SU-DHL-6 (cell line): ENCODE data around the gene ISCA1.

Source experiments
- H2AFZ ChIP-seq: fragments of 200-600 bp; sonication (generic); 2 replicates; pipeline ENCODE4 v1.6.1; 2014; ENCODE audit warnings: low read depth, mild to moderate bottlenecking, moderate library complexity, mixed read lengths, antibody characterized with exemption, low read length; ENCODE audit not compliant: severe bottlenecking
- H3F3A ChIP-seq: fragments of 200-600 bp; shearing (Covaris generic); 2 replicates; pipeline ENCODE4 v1.6.0; 2016; ENCODE audit warnings: antibody characterized with exemption, mild to moderate bottlenecking; ENCODE audit not compliant: insufficient read depth
- H3K27ac ChIP-seq: fragments of 200-600 bp; sonication (generic); 2 replicates; pipeline ENCODE4 v1.5.1; 2016; ENCODE audit warnings: low read depth, mild to moderate bottlenecking, low read length, moderate library complexity, mixed read lengths
- H3K27me3 ChIP-seq: fragments of 200-600 bp; sonication (generic), shearing (Covaris generic); 2 replicates; pipeline ENCODE4 v1.6.0; 2014; ENCODE audit warnings: mild to moderate bottlenecking, low read length
- H3K36me3 ChIP-seq: fragments of 200-600 bp; sonication (generic); 2 replicates; pipeline ENCODE4 v1.6.1; 2014; ENCODE audit warnings: mild to moderate bottlenecking, low read length, mixed read lengths
- H3K4me2 ChIP-seq: fragments of 300-600, 200-600 bp; shearing (Covaris generic), sonication (generic); 2 replicates; pipeline ENCODE4 v1.6.0; 2014; ENCODE audit warnings: low read length, low read depth, mild to moderate bottlenecking; ENCODE audit not compliant: poor library complexity, severe bottlenecking
- H3K4me3 ChIP-seq: fragments of 200-600 bp; sonication (generic); 2 replicates; pipeline ENCODE4 v1.5.1; 2014; ENCODE audit warnings: antibody characterized with exemption, low read length, mild to moderate bottlenecking, mixed read lengths; ENCODE audit not compliant: insufficient read depth, poor library complexity, severe bottlenecking
- H3K79me2 ChIP-seq: fragments of 200-600 bp; sonication (generic); 2 replicates; pipeline ENCODE4 v1.6.1; 2014; ENCODE audit warnings: mild to moderate bottlenecking, low read length, moderate library complexity; ENCODE audit not compliant: insufficient read depth
- H3K9ac ChIP-seq: fragments of 200-600 bp; sonication (generic); 2 replicates; pipeline ENCODE4 v1.7.0; 2014; ENCODE audit warnings: mild to moderate bottlenecking, low read length
- H3K9me2 ChIP-seq: fragments of 200-600 bp; sonication (generic); replicated peaks from 2 replicates; pipeline ENCODE4 v1.6.1; 2014; ENCODE audit warnings: low read length; ENCODE audit not compliant: insufficient read depth
- H3K9me3 ChIP-seq: fragments of 200-600 bp; sonication (generic); 2 replicates; pipeline ENCODE4 v1.6.1; 2014; ENCODE audit warnings: low read length, mixed read lengths; ENCODE audit not compliant: insufficient read depth
- H4K20me1 ChIP-seq: fragments of 200-600 bp; sonication (generic); 2 replicates; pipeline ENCODE4 v1.6.1; 2014; ENCODE audit warnings: low read depth, mild to moderate bottlenecking, antibody characterized with exemption, low read length, moderate library complexity, mixed read lengths
- EZH2phosphoT487 ChIP-seq: fragments of 200-600 bp; sonication (generic), shearing (Covaris generic); conservative IDR thresholded peaks from 2 replicates; pipeline ENCODE4 v1.6.1; 2018; ENCODE audit warnings: mild to moderate bottlenecking, antibody characterized with exemption, low read length, moderate library complexity, mixed read lengths
- TF ChIP-seq, protein P1 (sequence below): fragments of 200-600 bp; sonication (generic); IDR thresholded peaks from one replicate; pipeline ENCODE4 v1.5.1; 2017; ENCODE audit warnings: antibody characterized with exemption, mild to moderate bottlenecking, low read length, moderate library complexity; ENCODE audit not compliant: insufficient read depth, poor library complexity, severe bottlenecking

Gene ISCA1

DNA sequence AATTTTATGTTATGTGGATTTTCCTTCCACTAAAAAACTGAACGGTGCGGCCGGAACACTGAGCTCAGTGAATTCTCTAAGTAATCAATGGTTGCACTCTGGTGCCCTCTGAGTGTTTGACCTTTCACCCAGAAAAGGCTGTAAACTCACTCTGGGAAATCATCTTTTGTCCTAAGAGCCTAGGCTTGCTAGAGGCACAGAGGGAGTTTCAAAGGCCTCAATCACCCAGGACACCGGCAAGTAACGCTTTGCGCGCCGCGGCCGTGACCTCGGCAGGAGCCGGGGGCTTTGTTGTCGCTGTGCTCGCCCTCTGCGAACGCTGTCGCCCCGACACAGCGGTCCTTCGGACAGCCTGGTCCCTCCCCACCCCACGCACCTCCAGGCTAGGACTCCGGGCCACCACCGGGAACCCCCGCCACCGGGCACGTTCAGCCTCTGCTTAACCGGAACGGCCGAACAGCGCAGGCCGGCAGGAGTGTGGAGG lies 703 bp downstream of the ISCA1 start:
- Histone ChIP-seq H3K27ac (peak overlapping the region; percentile 74), H3F3A (peaks cover 4% of the 10 kb centered on the region; the same call in 1 of the 2 replicates), H4K20me1 (no peaks in the 10 kb centered on the region), H3K9me2 (no peaks in the 10 kb centered on the region), H3K9ac (peak overlapping the region; percentile 67), H3K9me3 (no peaks in the 10 kb centered on the region), H3K4me2 (peak overlapping the region; percentile 92), H3K79me2 (peaks cover 44% of the 10 kb centered on the region), H3K4me3 (peak overlapping the region; percentile 85), H2AFZ (peak overlapping the region; percentile 80), H3K36me3 (no peaks in the 10 kb centered on the region), H3K27me3 (no peaks in the 10 kb centered on the region)
- no peak for TF ChIP-seq EZH2phosphoT487
- TF ChIP-seq, protein P1, sequence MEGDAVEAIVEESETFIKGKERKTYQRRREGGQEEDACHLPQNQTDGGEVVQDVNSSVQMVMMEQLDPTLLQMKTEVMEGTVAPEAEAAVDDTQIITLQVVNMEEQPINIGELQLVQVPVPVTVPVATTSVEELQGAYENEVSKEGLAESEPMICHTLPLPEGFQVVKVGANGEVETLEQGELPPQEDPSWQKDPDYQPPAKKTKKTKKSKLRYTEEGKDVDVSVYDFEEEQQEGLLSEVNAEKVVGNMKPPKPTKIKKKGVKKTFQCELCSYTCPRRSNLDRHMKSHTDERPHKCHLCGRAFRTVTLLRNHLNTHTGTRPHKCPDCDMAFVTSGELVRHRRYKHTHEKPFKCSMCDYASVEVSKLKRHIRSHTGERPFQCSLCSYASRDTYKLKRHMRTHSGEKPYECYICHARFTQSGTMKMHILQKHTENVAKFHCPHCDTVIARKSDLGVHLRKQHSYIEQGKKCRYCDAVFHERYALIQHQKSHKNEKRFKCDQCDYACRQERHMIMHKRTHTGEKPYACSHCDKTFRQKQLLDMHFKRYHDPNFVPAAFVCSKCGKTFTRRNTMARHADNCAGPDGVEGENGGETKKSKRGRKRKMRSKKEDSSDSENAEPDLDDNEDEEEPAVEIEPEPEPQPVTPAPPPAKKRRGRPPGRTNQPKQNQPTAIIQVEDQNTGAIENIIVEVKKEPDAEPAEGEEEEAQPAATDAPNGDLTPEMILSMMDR: no peak

DNA sequence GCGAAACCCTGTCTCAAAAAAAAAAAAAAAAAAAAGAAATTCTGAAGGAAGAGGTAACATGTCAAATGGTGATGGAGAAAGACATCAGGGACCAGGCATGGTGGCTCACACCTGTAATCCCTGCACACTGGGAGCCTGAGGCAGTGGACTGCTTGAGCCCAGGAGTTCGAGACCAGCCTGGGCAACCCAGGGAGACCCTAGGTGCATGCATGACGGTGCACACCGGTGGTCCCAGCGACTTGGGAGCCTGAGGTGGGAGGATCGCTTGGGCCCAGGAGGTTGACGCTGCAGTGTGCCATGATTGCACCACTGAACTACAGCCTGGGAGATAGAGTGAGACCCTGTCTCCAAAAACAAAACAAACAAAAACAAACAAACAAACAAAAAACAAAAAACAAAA lies 1.8 kb downstream of the ISCA1 start:
- Histone ChIP-seq H3K79me2 (peaks cover 49% of the 10 kb centered on the region), H3K27ac (no peak overlapping the region), H3K4me2 (peak overlapping the region; percentile 92), H3F3A (peaks cover 6% of the 10 kb centered on the region; the same call in 1 of the 2 replicates), H3K9me3 (no peaks in the 10 kb centered on the region), H2AFZ (no peak overlapping the region), H3K4me3 (no peak overlapping the region), H3K27me3 (no peaks in the 10 kb centered on the region), H4K20me1 (no peaks in the 10 kb centered on the region), H3K36me3 (no peaks in the 10 kb centered on the region), H3K9me2 (no peaks in the 10 kb centered on the region), H3K9ac (peak overlapping the region; percentile 67; the same call in 1 of the 2 replicates)
- TF ChIP-seq EZH2phosphoT487: no peak
- TF ChIP-seq, protein P1: no peak

DNA sequence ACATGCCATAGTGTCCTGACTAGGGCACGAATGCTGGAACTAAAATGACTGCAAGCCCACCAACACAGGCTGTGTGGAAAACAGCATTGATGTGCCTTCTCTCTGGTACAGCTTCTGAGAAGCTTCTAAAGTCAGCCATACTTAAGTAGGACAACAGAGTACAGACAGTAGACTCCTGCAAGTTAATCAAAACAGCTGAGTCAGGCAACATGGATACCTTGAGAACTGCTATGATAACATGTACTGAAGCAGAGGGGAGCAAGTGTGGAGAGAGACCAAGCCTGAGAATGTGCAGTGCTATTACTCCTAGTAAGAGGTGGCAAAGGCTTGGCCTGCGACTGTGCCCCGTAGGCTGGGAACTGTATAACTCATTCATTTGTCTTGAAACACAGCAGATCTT lies 2.5 kb downstream of the ISCA1 start:
- Histone ChIP-seq H3K4me3 (no peak overlapping the region), H3K4me2 (no peak overlapping the region)
- TF ChIP-seq, protein P1: no peak
- no peak for TF ChIP-seq EZH2phosphoT487

More for the DNA sequence above, 2.5 kb downstream of the ISCA1 start:
- Histone ChIP-seq H4K20me1 (no peaks in the 10 kb centered on the region), H3K27me3 (no peaks in the 10 kb centered on the region), H3K9ac (no peak overlapping the region), H3F3A (peaks cover 4% of the 10 kb centered on the region; the same call in 1 of the 2 replicates), H3K27ac (no peak overlapping the region), H3K9me2 (no peaks in the 10 kb centered on the region), H2AFZ (no peak overlapping the region), H3K79me2 (peaks cover 49% of the 10 kb centered on the region), H3K9me3 (no peaks in the 10 kb centered on the region), H3K36me3 (no peaks in the 10 kb centered on the region)
